ENCODE results near the gene ZNF662.

Gene ZNF662

DNA sequence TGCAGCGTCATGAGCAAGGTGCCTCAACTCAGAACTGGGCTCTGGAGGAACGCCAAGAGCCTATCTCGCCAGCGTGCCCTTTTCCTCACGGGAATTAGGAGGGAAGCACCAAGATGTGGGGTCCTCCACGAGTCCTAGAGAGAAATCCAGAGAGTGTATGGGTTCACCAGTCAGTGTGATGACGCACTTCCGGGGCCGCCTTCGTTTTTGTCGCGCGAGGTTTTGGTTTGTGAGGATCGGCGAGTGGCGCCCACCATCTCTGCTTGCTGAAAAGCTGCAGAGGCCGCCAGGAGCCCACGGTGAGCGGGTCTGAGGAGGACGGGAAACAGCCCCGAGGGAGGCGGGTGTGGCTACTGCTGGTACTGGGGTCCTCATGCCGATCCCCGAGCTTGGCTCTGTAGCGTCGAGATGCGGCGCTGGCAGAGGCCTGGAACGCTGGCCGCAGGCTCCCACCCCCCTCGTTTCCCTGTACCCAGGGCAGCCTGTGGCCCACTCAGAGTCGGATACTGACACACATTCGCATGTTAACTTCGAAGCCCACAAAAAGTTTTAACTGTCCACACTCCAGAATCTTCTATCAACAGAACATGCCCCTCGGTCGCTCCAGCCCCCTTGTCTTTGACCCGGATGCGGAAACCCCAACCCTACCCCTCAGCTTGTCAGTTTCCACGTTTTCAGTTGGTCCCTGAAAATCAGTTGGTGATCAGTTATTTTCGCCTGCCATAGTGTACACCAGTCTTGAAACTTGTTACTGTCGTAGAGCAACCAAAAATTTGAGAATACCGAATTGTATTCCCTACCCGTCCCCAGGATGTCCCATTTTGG lies 30.4 kb downstream of the ZNF662 start:
- no peak for DNase-seq (ENCODE audit: low read depth, low spot score)

DNA sequence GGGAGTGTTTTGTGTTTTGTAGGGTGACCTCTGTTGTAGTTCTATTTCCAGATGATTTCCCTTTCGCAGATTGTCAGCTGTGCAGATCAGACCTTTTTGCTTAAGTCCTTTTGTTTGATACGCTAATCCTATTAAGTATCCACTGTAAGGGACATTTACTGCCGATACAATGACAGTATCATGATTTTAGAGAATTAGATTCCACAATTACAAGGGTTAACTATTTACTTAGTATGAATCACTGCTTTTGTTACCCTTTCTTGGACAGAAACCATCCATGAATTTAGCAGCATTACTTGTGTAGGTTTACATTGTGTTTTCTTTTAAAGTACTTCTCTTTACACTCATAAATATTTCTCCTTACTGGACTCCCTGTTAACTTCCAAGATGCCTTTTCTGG lies 31.4 kb downstream of the ZNF662 start:
- no peak for DNase-seq (ENCODE audit: low read depth, low spot score)

DNA sequence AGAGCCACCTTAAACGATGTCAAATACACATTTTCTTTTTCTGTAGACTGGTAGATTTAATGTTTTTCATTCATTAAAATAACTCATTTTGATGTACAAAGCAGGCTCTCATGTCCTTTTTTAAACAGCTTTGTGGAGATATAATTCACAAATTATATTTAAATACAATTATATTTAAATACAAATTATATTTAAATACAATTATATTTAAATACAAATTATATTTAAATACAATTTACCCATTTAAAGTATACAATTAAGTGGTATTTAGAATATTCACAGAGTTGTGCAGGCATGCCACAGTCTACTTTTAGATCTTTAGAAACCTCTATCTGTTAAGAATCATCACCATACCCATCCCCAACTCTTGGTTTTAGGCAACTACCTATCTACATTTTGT lies 36.8 kb downstream of the ZNF662 start:
- DNase-seq (ENCODE audit: low read depth, low spot score): no peak

DNA sequence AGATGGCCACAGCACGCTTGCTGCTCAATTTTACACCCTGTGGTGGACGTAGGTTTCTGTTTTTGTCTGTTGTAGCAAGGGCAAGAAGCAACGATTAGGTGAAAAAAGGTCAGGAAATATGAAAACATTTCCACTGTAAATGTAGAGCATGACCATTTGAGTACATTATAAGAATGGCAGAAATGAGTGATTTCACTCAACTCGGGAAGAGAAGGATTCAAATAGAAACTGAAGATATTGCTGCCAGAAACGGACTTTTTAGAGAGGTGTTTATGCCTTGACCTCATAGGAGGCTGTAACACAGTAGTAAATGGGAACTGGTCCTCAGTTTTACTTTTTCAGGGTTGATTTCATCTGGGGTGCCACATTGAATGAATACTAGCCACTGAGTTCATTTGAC lies 40.1 kb downstream of the ZNF662 start:
- DNase-seq (ENCODE audit: low read depth, low spot score): no peak

DNA sequence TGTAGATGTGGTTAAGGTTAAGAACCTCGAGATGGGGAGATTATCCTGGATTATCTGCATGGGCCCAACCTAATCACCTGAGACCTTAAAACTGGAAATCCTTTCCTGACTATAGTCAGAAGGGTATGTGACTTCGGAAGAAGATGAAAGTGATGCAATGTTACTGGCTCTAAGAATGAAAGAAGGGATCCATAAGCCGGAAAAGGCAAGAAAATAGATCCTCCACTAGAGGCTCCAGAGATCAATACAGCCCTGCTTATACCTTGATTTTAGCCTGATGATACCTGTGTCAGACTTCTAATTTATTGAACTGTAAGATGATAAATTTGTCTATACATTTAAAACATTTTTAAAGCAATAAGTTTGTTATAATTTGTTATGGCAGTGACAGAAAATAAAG lies 51.6 kb downstream of the ZNF662 start:
- no peak for DNase-seq (ENCODE audit: low read depth, low spot score)

DNA sequence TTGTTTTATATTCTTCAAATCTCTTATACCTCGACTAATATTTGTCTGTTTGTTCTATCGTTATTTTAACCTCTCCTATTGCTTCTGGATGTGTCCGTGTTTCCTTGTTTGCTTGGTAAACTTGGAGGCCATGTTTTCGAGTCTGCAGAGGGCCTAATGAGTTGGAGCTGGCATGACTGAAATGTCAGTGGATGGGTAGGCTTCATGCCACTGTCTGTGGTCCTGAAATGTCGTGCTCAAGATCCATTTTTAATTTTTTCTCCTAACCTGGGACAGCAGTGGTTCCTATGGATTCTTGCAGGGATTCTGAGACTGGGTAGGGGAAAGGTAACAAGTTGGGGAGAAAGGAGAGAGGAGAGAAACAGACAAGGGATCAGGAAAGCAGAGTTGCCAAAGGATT lies 54.3 kb downstream of the ZNF662 start:
- DNase-seq (ENCODE audit: low read depth, low spot score): no peak

DNA sequence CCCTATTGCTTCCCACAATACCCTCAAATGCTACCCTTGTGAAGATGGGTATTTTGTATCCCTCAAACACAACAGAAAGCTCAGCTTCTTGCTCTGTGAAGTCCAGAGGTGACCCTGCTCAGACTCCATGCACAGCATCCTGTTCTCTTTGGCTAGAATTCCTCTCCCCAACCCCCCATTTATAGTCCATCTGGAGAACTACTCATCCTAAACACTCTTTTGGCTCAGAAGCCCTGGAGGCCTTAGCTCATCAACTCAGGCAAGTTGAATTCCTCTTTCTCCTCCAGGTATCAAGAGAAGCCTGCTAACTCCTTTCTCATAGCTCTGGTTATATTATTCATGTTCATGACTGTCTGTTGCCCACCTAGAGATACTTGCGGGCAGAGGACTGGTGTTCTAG lies 54.8 kb downstream of the ZNF662 start:
- no peak for DNase-seq (ENCODE audit: low read depth, low spot score)

DNA sequence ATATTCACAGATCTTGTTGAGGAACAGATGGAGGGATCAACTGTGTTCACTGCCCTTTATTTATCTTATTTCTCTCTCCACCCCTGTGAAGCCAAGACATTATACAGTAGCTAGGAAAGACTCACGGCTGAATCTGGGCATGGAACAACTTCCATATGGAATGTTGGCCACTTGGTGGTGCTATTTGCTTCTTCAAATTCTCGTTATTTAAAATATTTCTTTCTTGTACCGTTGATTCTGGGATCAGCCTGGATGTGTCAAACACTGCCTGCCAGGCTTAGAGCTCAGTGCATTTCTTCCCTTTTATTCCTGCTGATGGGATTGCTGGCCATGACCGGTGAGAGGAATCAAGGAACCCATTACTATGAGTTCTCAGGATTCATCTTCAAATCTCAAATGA lies 55.7 kb downstream of the ZNF662 start:
- DNase-seq (ENCODE audit: low read depth, low spot score): no peak

DNA sequence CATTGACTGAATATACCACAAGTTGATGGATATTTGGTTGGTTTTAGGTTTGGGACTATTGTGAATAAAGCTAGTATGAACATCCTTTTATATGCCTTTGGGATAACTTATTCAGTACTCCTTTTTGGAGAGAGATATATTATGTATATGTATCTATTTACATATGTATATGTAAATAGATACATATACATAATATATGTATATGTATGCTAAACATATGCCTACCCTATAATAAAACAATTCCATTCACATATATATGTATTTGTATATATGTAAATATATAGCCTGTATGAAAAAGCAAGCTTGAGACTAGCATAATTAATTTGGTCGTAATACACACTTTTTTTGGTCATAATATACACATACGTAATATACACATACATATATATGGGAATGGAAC lies 57.3 kb downstream of the ZNF662 start:
- DNase-seq (ENCODE audit: low read depth, low spot score): no peak

DNA sequence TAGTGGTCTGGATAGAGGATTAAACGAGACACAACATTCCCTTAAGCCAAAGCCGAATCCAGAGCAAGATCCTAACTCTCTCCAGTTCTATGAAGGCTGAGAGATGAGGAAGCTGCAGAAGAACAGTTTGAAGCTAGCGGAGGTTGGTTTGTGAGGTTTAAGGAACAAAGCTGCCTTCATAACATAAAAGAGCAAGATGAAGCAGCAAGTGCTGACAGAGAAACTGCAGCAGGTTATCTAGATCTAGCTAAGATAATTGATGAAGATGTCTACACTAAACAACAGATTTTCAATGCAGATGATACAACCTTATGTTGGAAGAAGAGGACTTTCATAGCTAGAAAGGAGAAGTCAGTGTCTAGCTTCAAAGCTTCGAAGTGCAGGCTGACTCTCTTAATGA lies 58.3 kb downstream of the ZNF662 start:
- DNase-seq (ENCODE audit: low read depth, low spot score): no peak
